ENCODE data around the gene CRYL1.

The CRYL1 gene

GRCh38 chr13:20394506-20394905 lies 131.2 kb downstream of the CRYL1 start:
- Histone ChIP-seq H3K9me3 (ENCODE audit: control insufficient read depth, low read length) (no peaks in the 10 kb centered on the region), H3K79me2 (no peaks in the 10 kb centered on the region), H3K36me3 (ENCODE audit: control insufficient read depth, insufficient read depth, low read length) (no peaks in the 10 kb centered on the region), H3K27me3 (ENCODE audit: control insufficient read depth, insufficient read depth, low read length) (no peaks in the 10 kb centered on the region), H2AFZ (no peak overlapping the region), H3K4me3 (ENCODE audit: low read depth, low read length) (no peak overlapping the region), H3K9ac (no peak overlapping the region), H3K27ac (no peak overlapping the region), H3K4me2 (ENCODE audit: low read length) (no peak overlapping the region), H3K4me1 (no peaks in the 10 kb centered on the region)
- TF ChIP-seq CTCF (IDR thresholded peaks at IDR 0.05): no peak

- H3K36me3 ChIP-seq (ENCODE audit: control insufficient read depth, insufficient read depth, low read length): no peaks in the 10 kb centered on the region
- H3K4me3 ChIP-seq (ENCODE audit: low read depth, low read length): no peak overlapping the region
- H3K27ac ChIP-seq: no peak overlapping the region
- H3K79me2 ChIP-seq: no peaks in the 10 kb centered on the region
- no peak overlapping the region for H3K4me2 ChIP-seq (ENCODE audit: low read length)
- no peaks in the 10 kb centered on the region for H3K9me3 ChIP-seq (ENCODE audit: control insufficient read depth, low read length)
- no peak overlapping the region for H3K9ac ChIP-seq
- H2AFZ ChIP-seq: no peak overlapping the region
- TF ChIP-seq CTCF (IDR thresholded peaks at IDR 0.05): no peak
- no peaks in the 10 kb centered on the region for H3K4me1 ChIP-seq
- no peaks in the 10 kb centered on the region for H3K27me3 ChIP-seq (ENCODE audit: control insufficient read depth, insufficient read depth, low read length)
Observed at GRCh38 chr13:20394169-20394501, 131.5 kb downstream of the CRYL1 start.

- H3K4me3 ChIP-seq (ENCODE audit: low read depth, low read length): no peak overlapping the region
- H2AFZ ChIP-seq: no peak overlapping the region
- no peaks in the 10 kb centered on the region for H3K36me3 ChIP-seq (ENCODE audit: control insufficient read depth, insufficient read depth, low read length)
- H3K9ac ChIP-seq: no peak overlapping the region
- no peaks in the 10 kb centered on the region for H3K79me2 ChIP-seq
- H3K9me3 ChIP-seq (ENCODE audit: control insufficient read depth, low read length): no peaks in the 10 kb centered on the region
- no peak overlapping the region for H3K27ac ChIP-seq
- H3K27me3 ChIP-seq (ENCODE audit: control insufficient read depth, insufficient read depth, low read length): no peaks in the 10 kb centered on the region
- no peaks in the 10 kb centered on the region for H3K4me1 ChIP-seq
- TF ChIP-seq CTCF (IDR thresholded peaks at IDR 0.05): no peak
- H3K4me2 ChIP-seq (ENCODE audit: low read length): no peak overlapping the region
Observed at GRCh38 chr13:20393273-20394168, 132.1 kb downstream of the CRYL1 start.

- H3K27me3 ChIP-seq (ENCODE audit: control insufficient read depth, insufficient read depth, low read length): no peaks in the 10 kb centered on the region
- no peaks in the 10 kb centered on the region for H3K4me1 ChIP-seq
- no peaks in the 10 kb centered on the region for H3K79me2 ChIP-seq
- H2AFZ ChIP-seq: no peak overlapping the region
- no peak overlapping the region for H3K4me2 ChIP-seq (ENCODE audit: low read length)
- H3K9me3 ChIP-seq (ENCODE audit: control insufficient read depth, low read length): no peaks in the 10 kb centered on the region
- H3K27ac ChIP-seq: no peak overlapping the region
- no peaks in the 10 kb centered on the region for H3K36me3 ChIP-seq (ENCODE audit: control insufficient read depth, insufficient read depth, low read length)
- H3K9ac ChIP-seq: no peak overlapping the region
- H3K4me3 ChIP-seq (ENCODE audit: low read depth, low read length): no peak overlapping the region
- no peak for TF ChIP-seq CTCF (IDR thresholded peaks at IDR 0.05)
Observed at GRCh38 chr13:20392530-20392929, 133.1 kb downstream of the CRYL1 start.

Measured in parathyroid adenoma (tissue), 2 donors.